Parathyroid adenoma (tissue), 2 donors: ENCODE measurements around the gene TBC1D14.
A peak's percentile ranks its signal among the peaks of the same experiment; 100 is the strongest.

Source experiments
- H2AFZ ChIP-seq: fragments of 300-600 bp; sonication (generic); one replicate; pipeline ENCODE4 v1.7.0; 2017; ENCODE audit warnings: antibody characterized with exemption, mild to moderate bottlenecking
- H3K27ac ChIP-seq: fragments of 300-600 bp; sonication (generic); one replicate; pipeline ENCODE4 v1.7.0; 2017
- H3K27me3 ChIP-seq: fragments of 300-600 bp; sonication (generic); one replicate; pipeline ENCODE4 v1.7.0; 2017; ENCODE audit warnings: low read length; ENCODE audit not compliant: control insufficient read depth, insufficient read depth
- H3K36me3 ChIP-seq: fragments of 300-600 bp; sonication (generic); one replicate; pipeline ENCODE4 v1.7.0; 2017; ENCODE audit warnings: low read length; ENCODE audit not compliant: control insufficient read depth, insufficient read depth
- H3K4me1 ChIP-seq: fragments of 300-600 bp; sonication (generic); one replicate; pipeline ENCODE4 v1.7.0; 2017; ENCODE audit warnings: control low read depth
- H3K4me2 ChIP-seq: fragments of 300-600 bp; sonication (generic); one replicate; pipeline ENCODE4 v1.7.0; 2017; ENCODE audit warnings: low read length
- H3K4me3 ChIP-seq: fragments of 300-600 bp; sonication (generic); one replicate; pipeline ENCODE4 v1.7.0; 2017; ENCODE audit warnings: low read depth, low read length
- H3K79me2 ChIP-seq: fragments of 300-600 bp; sonication (generic); one replicate; pipeline ENCODE4 v1.7.0; 2017; ENCODE audit warnings: control low read depth
- H3K9ac ChIP-seq: fragments of 300-600 bp; sonication (generic); one replicate; pipeline ENCODE4 v1.7.0; 2017; ENCODE audit warnings: mild to moderate bottlenecking
- H3K9me3 ChIP-seq: fragments of 300-600 bp; sonication (generic); one replicate; pipeline ENCODE4 v1.7.0; 2017; ENCODE audit warnings: low read length; ENCODE audit not compliant: control insufficient read depth
- TF ChIP-seq, protein P1 (sequence below): fragments of 300-600 bp; sonication (generic); IDR thresholded peaks from one replicate; pipeline ENCODE4 v1.7.0; 2017; ENCODE audit warnings: antibody characterized with exemption, mild to moderate bottlenecking
- donor health status: primary hyperparathyroidism.

TBC1D14 gene

DNA sequence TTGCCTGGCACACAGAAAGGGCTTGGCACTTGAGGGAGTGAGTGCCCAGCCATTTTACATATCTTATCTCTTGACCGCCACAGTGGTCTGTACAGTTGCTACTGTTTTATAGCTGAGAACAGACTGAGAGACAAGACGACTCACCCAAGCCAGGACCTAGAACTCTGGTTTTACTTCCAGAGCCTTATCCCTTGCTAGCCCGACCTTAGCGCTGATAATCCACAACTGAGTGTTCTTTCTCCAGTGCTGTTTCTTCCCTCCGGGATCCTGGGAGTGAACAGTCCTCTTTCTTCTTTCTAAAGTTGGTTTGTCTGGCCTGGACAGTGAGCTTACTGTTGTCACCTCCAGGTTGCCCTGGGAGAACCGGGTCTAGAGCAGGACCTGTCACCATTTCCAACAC, 81.0 kb downstream of the TBC1D14 start:
- Histone ChIP-seq H3K4me2 (peak overlapping the region; percentile 51), H3K36me3 (no peaks in the 10 kb centered on the region), H3K27ac (no peak overlapping the region), H3K4me1 (peaks cover 8% of the 10 kb centered on the region), H3K79me2 (peaks cover 20% of the 10 kb centered on the region), H3K4me3 (no peak overlapping the region), H3K27me3 (no peaks in the 10 kb centered on the region), H3K9ac (no peak overlapping the region), H2AFZ (no peak overlapping the region), H3K9me3 (no peaks in the 10 kb centered on the region)
- TF ChIP-seq, protein P1, sequence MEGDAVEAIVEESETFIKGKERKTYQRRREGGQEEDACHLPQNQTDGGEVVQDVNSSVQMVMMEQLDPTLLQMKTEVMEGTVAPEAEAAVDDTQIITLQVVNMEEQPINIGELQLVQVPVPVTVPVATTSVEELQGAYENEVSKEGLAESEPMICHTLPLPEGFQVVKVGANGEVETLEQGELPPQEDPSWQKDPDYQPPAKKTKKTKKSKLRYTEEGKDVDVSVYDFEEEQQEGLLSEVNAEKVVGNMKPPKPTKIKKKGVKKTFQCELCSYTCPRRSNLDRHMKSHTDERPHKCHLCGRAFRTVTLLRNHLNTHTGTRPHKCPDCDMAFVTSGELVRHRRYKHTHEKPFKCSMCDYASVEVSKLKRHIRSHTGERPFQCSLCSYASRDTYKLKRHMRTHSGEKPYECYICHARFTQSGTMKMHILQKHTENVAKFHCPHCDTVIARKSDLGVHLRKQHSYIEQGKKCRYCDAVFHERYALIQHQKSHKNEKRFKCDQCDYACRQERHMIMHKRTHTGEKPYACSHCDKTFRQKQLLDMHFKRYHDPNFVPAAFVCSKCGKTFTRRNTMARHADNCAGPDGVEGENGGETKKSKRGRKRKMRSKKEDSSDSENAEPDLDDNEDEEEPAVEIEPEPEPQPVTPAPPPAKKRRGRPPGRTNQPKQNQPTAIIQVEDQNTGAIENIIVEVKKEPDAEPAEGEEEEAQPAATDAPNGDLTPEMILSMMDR = no peak

DNA sequence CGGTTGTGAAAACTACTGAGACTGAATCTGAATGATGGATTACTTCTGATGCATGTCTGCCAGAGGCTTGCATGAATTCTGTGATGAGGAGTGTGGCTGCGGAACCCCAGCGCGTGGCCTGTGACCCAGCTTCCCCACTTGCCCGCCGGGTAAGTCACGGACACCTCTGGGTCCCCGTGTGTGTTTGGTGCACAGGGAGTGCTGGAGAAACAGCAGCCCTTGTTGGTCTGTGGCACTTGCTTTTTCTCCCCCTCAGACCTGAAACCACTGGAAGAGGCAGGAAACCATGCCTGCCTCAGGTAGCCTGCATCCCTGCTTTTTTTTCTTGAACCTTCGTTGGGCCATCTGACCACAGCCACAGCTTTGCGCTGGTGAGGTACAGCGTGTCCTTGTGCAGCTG, 81.6 kb downstream of the TBC1D14 start:
- H3K4me2 ChIP-seq = peak overlapping the region; percentile 51
- H3K27ac ChIP-seq = no peak overlapping the region
- no peaks in the 10 kb centered on the region for H3K9me3 ChIP-seq
- peaks cover 20% of the 10 kb centered on the region for H3K79me2 ChIP-seq
- peaks cover 8% of the 10 kb centered on the region for H3K4me1 ChIP-seq
- no peaks in the 10 kb centered on the region for H3K36me3 ChIP-seq
- no peak overlapping the region for H3K4me3 ChIP-seq
- no peak overlapping the region for H2AFZ ChIP-seq
- no peak overlapping the region for H3K9ac ChIP-seq
- no peaks in the 10 kb centered on the region for H3K27me3 ChIP-seq
- TF ChIP-seq, protein P1 = no peak

DNA sequence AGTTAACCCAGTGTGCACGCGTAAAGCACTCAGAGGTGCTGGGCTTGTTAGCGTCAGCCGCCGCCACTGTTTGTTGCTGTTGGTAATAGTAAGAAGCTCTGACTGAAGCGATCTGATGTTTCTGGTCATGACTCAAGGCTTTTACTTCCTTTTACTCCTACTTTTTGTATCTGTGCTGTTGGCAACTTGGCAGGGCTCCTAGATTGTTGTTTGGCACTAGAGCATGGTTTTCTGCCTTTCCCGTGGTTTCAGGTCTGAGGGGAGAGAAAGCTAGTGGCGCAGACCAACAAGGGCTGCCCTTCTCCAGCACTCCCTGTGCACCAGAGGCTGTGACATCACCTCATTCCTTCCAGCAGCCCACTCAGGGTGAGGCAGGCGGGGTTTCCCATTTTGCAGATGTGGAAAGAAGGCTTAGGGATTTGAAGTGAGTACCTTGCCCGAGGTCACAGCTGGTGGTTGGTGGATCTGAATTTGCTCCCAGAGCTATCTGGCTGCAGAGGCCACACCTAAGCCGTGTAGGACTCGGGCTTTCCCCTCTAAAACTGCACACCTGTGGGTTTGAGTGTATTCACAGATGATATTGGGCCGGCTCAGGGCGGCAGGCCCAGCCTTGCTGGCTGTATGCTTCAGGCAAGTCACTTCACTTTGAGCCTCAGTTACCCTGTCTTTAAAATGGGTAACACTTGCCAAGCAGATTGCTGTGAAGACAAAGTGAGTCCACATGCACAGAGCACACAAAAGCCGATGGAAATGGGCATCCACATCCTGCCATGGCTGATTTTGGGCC, 82.3 kb downstream of the TBC1D14 start:
- Histone ChIP-seq H3K27ac (no peak overlapping the region), H3K36me3 (no peaks in the 10 kb centered on the region), H3K4me1 (peaks cover 8% of the 10 kb centered on the region)

DNA sequence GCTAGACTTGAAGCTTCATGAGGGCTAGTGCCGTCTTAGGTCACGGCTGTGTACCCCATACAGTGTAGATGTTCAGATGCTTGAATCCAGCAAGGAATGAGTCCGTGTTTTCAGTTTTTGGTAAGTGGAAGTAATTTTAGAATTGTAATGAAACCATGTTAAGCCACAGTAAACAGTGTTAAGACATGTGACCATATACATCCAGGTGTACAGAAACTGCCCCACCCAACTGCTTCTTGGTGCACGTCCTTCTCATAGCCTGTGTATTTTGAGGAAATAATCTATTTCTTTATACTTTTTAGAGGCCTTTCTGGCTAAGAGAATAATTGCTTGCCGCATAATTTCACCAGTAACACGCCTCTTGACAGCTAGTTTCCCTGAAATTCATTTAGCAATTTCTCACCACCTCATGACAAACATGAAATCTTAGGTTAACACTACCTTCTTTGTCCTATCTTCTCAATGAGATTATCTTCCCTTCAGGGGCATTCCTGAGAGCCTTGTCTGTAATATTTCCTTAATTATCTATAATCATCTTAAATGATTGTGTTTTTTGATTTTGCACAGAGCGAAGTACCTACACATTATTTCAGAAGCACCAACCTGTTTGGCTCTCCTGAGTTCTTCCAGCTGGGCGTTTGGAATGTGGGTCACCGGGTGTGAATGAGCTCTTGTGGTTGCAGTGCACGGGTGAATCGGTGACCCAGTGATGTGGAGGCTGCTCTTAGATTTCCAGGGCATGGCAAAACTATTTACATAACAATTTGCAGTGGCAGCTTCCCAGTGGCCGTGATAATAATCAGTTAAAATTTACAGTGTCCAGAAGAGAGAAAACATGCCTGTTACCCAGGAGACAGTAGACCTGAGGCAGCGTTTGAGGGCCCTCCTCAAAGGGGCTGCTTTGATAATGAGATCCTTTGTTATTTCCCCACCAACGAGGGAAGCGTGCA, 83.4 kb downstream of the TBC1D14 start:
- Histone ChIP-seq H3K79me2 (peaks cover 18% of the 10 kb centered on the region), H2AFZ (no peak overlapping the region), H3K27ac (peak overlapping the region; percentile 60), H3K4me3 (no peak overlapping the region), H3K9ac (no peak overlapping the region), H3K9me3 (no peaks in the 10 kb centered on the region), H3K36me3 (no peaks in the 10 kb centered on the region), H3K4me2 (no peak overlapping the region), H3K4me1 (peaks cover 8% of the 10 kb centered on the region), H3K27me3 (no peaks in the 10 kb centered on the region)
- TF ChIP-seq, protein P1 = no peak

More for the DNA sequence above, 82.3 kb downstream of the TBC1D14 start:
- Histone ChIP-seq H3K9me3 (no peaks in the 10 kb centered on the region), H3K4me3 (no peak overlapping the region), H3K4me2 (peak overlapping the region; percentile 51), H3K27me3 (no peaks in the 10 kb centered on the region), H3K9ac (no peak overlapping the region), H3K79me2 (peaks cover 20% of the 10 kb centered on the region), H2AFZ (no peak overlapping the region)
- TF ChIP-seq, protein P1 = no peak
